NCI-H187 (cell line): ENCODE measurements around the gene BMI1.
"Not testable (repeated sequence)": the region's sequence is repeated elsewhere in the genome, so short reads cannot be mapped to it uniquely, and the experiment has no call there.

ENCODE experiments used
- DNase-seq, 2 experiments: peaks; one replicate each; lab custom pipeline; 2025; lab: John Stamatoyannopoulos, UW

The BMI1 gene

GRCh38 chr10:22320591-22321155 is at the start of gene BMI1:
BMI1 (plus strand) TSS chr10:22321099; CDS start chr10:22326450, 5,351 bp downstream.
- DNase-seq = peak in 1 of 2 experiments; percentile 45

GRCh38 chr10:22271786-22272185 is 49.1 kb upstream of the BMI1 start:
- no peak for DNase-seq

GRCh38 chr10:22278441-22278782 is 42.5 kb upstream of the BMI1 start:
- no peak for DNase-seq

- no peak for DNase-seq
Measured at GRCh38 chr10:22280078-22280477, 40.8 kb upstream of the BMI1 start.

GRCh38 chr10:22285130-22285529 is 35.8 kb upstream of the BMI1 start:
- no peak for DNase-seq

GRCh38 chr10:22293747-22294404 is 27.0 kb upstream of the BMI1 start:
- no peak for DNase-seq

GRCh38 chr10:22294694-22295093 is 26.2 kb upstream of the BMI1 start:
- no peak for DNase-seq

GRCh38 chr10:22301193-22301592 is 19.7 kb upstream of the BMI1 start:
- DNase-seq = no peak

GRCh38 chr10:22303461-22303860 is 17.4 kb upstream of the BMI1 start:
- DNase-seq = no peak

GRCh38 chr10:22305721-22306120 is 15.2 kb upstream of the BMI1 start:
- DNase-seq = no peak

- DNase-seq = no peak
Measured at GRCh38 chr10:22308390-22308789, 12.5 kb upstream of the BMI1 start.

- no peak for DNase-seq
Measured at GRCh38 chr10:22309180-22310000, 11.5 kb upstream of the BMI1 start.

GRCh38 chr10:22310012-22310411 is 10.9 kb upstream of the BMI1 start:
- not testable (repeated sequence) for DNase-seq

- no peak for DNase-seq
Measured at GRCh38 chr10:22310928-22311327, 10.0 kb upstream of the BMI1 start.

GRCh38 chr10:22314852-22315251 is 6.0 kb upstream of the BMI1 start:
- no peak for DNase-seq

GRCh38 chr10:22315455-22316285 is 5.2 kb upstream of the BMI1 start:
- DNase-seq = no peak

- peak; percentile 63 to 72 for DNase-seq
Measured at GRCh38 chr10:22316286-22317075, 4.4 kb upstream of the BMI1 start, which contains the start of gene COMMD3. COMMD3 (plus strand) TSS chr10:22316388; CDS start chr10:22316418, 30 bp downstream.

- no peak for DNase-seq
Measured at GRCh38 chr10:22317076-22317370, 3.9 kb upstream of the BMI1 start.

- DNase-seq = no peak
Measured at GRCh38 chr10:22317771-22318565, 2.9 kb upstream of the BMI1 start.

- DNase-seq = no peak
Measured at GRCh38 chr10:22318772-22319171, 2.1 kb upstream of the BMI1 start.

GRCh38 chr10:22319547-22319979 is 1.3 kb upstream of the BMI1 start:
- no peak for DNase-seq
